Measurements from ENCODE around the gene ZNF414. TPM values are rescaled to one million over a fixed set of nuclear protein-coding genes. Genes with fewer than 3 reads are reported as not detected.

Gene ZNF414
- polyA plus RNA-seq, 4 donors = 6.5 to 28.2 (median 17.3) TPM

GRCh38 chr19:8485561-8486371 lies 28.2 kb downstream of the ZNF414 start:
- Histone ChIP-seq H3K4me1 (ENCODE audit: control insufficient read depth in 3 of 3, insufficient read depth in 2 of 3, low read depth in 1 of 3, low read length in 2 of 3) (no peaks in the 10 kb centered on the region), H3K9me3 (ENCODE audit: control insufficient read depth in 2 of 2, insufficient read depth in 1 of 2, low read depth in 1 of 2, low read length in 1 of 2) (no peaks in the 10 kb centered on the region), H3K4me3 (ENCODE audit: low read depth in 1 of 3, low read length in 3 of 3) (no peak overlapping the region), H3K27ac (ENCODE audit: low read depth in 1 of 3, low read length in 2 of 3) (no peak overlapping the region), H3K27me3 (ENCODE audit: control insufficient read depth in 3 of 3, insufficient read depth in 3 of 3, low read length in 3 of 3) (no peaks in the 10 kb centered on the region), H3K36me3 (ENCODE audit: control insufficient read depth in 3 of 3, insufficient read depth in 2 of 3, low read depth in 1 of 3, low read length in 3 of 3) (peaks cover 9 to 94% (median 34%) of the 10 kb centered on the region in 3 donors)
- DNase-seq = no peak
- no peak for FAIRE-seq
- 97 to 98% (median 98%) methylated on average over 61 to 62 of the region's 62 CpGs for WGBS, 3 donors

GRCh38 chr19:8484331-8484894 lies 29.6 kb downstream of the ZNF414 start:
- peak in 1 of 2 donors; percentile 39 for DNase-seq
- Histone ChIP-seq H3K36me3 (ENCODE audit: control insufficient read depth in 3 of 3, insufficient read depth in 2 of 3, low read depth in 1 of 3, low read length in 3 of 3) (peaks cover 9 to 93% (median 34%) of the 10 kb centered on the region in 3 donors), H3K27me3 (ENCODE audit: control insufficient read depth in 3 of 3, insufficient read depth in 3 of 3, low read length in 3 of 3) (no peaks in the 10 kb centered on the region), H3K4me3 (ENCODE audit: low read depth in 1 of 3, low read length in 3 of 3) (no peak overlapping the region), H3K4me1 (ENCODE audit: control insufficient read depth in 3 of 3, insufficient read depth in 2 of 3, low read depth in 1 of 3, low read length in 2 of 3) (no peaks in the 10 kb centered on the region), H3K27ac (ENCODE audit: low read depth in 1 of 3, low read length in 2 of 3) (no peak overlapping the region), H3K9me3 (ENCODE audit: control insufficient read depth in 2 of 2, insufficient read depth in 1 of 2, low read depth in 1 of 2, low read length in 1 of 2) (no peaks in the 10 kb centered on the region)
- WGBS, 3 donors = 80 to 86% (median 82%) methylated on average over 18 of the region's 18 CpGs
- no peak for FAIRE-seq

GRCh38 chr19:8483165-8483564 lies 30.8 kb downstream of the ZNF414 start:
- no peak for FAIRE-seq
- 90 to 93% (median 91%) methylated on average over 8 of the region's 8 CpGs for WGBS, 3 donors
- Histone ChIP-seq H3K27me3 (ENCODE audit: control insufficient read depth in 3 of 3, insufficient read depth in 3 of 3, low read length in 3 of 3) (no peaks in the 10 kb centered on the region), H3K4me3 (ENCODE audit: low read depth in 1 of 3, low read length in 3 of 3) (no peak overlapping the region), H3K9me3 (ENCODE audit: control insufficient read depth in 2 of 2, insufficient read depth in 1 of 2, low read depth in 1 of 2, low read length in 1 of 2) (no peaks in the 10 kb centered on the region), H3K36me3 (ENCODE audit: control insufficient read depth in 3 of 3, insufficient read depth in 2 of 3, low read depth in 1 of 3, low read length in 3 of 3) (peaks cover 12 to 94% (median 34%) of the 10 kb centered on the region in 3 donors), H3K4me1 (ENCODE audit: control insufficient read depth in 3 of 3, insufficient read depth in 2 of 3, low read depth in 1 of 3, low read length in 2 of 3) (no peaks in the 10 kb centered on the region), H3K27ac (ENCODE audit: low read depth in 1 of 3, low read length in 2 of 3) (no peak overlapping the region)
- DNase-seq = no peak

GRCh38 chr19:8482696-8483095 lies 31.3 kb downstream of the ZNF414 start:
- DNase-seq = no peak
- Histone ChIP-seq H3K36me3 (ENCODE audit: control insufficient read depth in 3 of 3, insufficient read depth in 2 of 3, low read depth in 1 of 3, low read length in 3 of 3) (peaks cover 12 to 92% (median 34%) of the 10 kb centered on the region in 3 donors), H3K27me3 (ENCODE audit: control insufficient read depth in 3 of 3, insufficient read depth in 3 of 3, low read length in 3 of 3) (no peaks in the 10 kb centered on the region), H3K4me1 (ENCODE audit: control insufficient read depth in 3 of 3, insufficient read depth in 2 of 3, low read depth in 1 of 3, low read length in 2 of 3) (no peaks in the 10 kb centered on the region), H3K27ac (ENCODE audit: low read depth in 1 of 3, low read length in 2 of 3) (no peak overlapping the region), H3K9me3 (ENCODE audit: control insufficient read depth in 2 of 2, insufficient read depth in 1 of 2, low read depth in 1 of 2, low read length in 1 of 2) (no peaks in the 10 kb centered on the region), H3K4me3 (ENCODE audit: low read depth in 1 of 3, low read length in 3 of 3) (no peak overlapping the region)
- WGBS, 3 donors = 92 to 95% (median 93%) methylated on average over 11 of the region's 11 CpGs
- no peak for FAIRE-seq

GRCh38 chr19:8481616-8482015 lies 32.4 kb downstream of the ZNF414 start:
- no peak for FAIRE-seq
- H3K9me3 ChIP-seq (ENCODE audit: control insufficient read depth in 2 of 2, insufficient read depth in 1 of 2, low read depth in 1 of 2, low read length in 1 of 2) = no peaks in the 10 kb centered on the region
- H3K4me3 ChIP-seq (ENCODE audit: low read depth in 1 of 3, low read length in 3 of 3) = no peak overlapping the region
- H3K27ac ChIP-seq (ENCODE audit: low read depth in 1 of 3, low read length in 2 of 3) = no peak overlapping the region
- WGBS, 3 donors = 86 to 88% (median 88%) methylated on average over 6 of the region's 6 CpGs
- no peaks in the 10 kb centered on the region for H3K27me3 ChIP-seq (ENCODE audit: control insufficient read depth in 3 of 3, insufficient read depth in 3 of 3, low read length in 3 of 3)
- peaks cover 12 to 89% (median 28%) of the 10 kb centered on the region in 3 donors for H3K36me3 ChIP-seq (ENCODE audit: control insufficient read depth in 3 of 3, insufficient read depth in 2 of 3, low read depth in 1 of 3, low read length in 3 of 3)
- no peak for DNase-seq
- H3K4me1 ChIP-seq (ENCODE audit: control insufficient read depth in 3 of 3, insufficient read depth in 2 of 3, low read depth in 1 of 3, low read length in 2 of 3) = no peaks in the 10 kb centered on the region

- Histone ChIP-seq H3K9me3 (ENCODE audit: control insufficient read depth in 2 of 2, insufficient read depth in 1 of 2, low read depth in 1 of 2, low read length in 1 of 2) (no peaks in the 10 kb centered on the region), H3K27ac (ENCODE audit: low read depth in 1 of 3, low read length in 2 of 3) (no peak overlapping the region), H3K4me1 (ENCODE audit: control insufficient read depth in 3 of 3, insufficient read depth in 2 of 3, low read depth in 1 of 3, low read length in 2 of 3) (no peaks in the 10 kb centered on the region), H3K27me3 (ENCODE audit: control insufficient read depth in 3 of 3, insufficient read depth in 3 of 3, low read length in 3 of 3) (no peaks in the 10 kb centered on the region), H3K4me3 (ENCODE audit: low read depth in 1 of 3, low read length in 3 of 3) (no peak overlapping the region), H3K36me3 (ENCODE audit: control insufficient read depth in 3 of 3, insufficient read depth in 2 of 3, low read depth in 1 of 3, low read length in 3 of 3) (peaks cover 12 to 89% (median 24%) of the 10 kb centered on the region in 3 donors)
- FAIRE-seq = no peak
- WGBS, 3 donors = 74 to 81% (median 75%) methylated on average over 11 of the region's 11 CpGs
- DNase-seq = no peak
These were observed 32.8 kb downstream of the ZNF414 start for GRCh38 chr19:8481201-8481600.

- DNase-seq (no peak), FAIRE-seq (no peak)
- H3K36me3 ChIP-seq (ENCODE audit: control insufficient read depth in 3 of 3, insufficient read depth in 2 of 3, low read depth in 1 of 3, low read length in 3 of 3) = peaks cover 14 to 84% (median 23%) of the 10 kb centered on the region in 3 donors
- no peaks in the 10 kb centered on the region for H3K4me1 ChIP-seq (ENCODE audit: control insufficient read depth in 3 of 3, insufficient read depth in 2 of 3, low read depth in 1 of 3, low read length in 2 of 3)
- no peak overlapping the region for H3K4me3 ChIP-seq (ENCODE audit: low read depth in 1 of 3, low read length in 3 of 3)
- 60 to 83% (median 82%) methylated on average over 3 of the region's 3 CpGs for WGBS, 3 donors
- no peaks in the 10 kb centered on the region for H3K9me3 ChIP-seq (ENCODE audit: control insufficient read depth in 2 of 2, insufficient read depth in 1 of 2, low read depth in 1 of 2, low read length in 1 of 2)
- no peaks in the 10 kb centered on the region for H3K27me3 ChIP-seq (ENCODE audit: control insufficient read depth in 3 of 3, insufficient read depth in 3 of 3, low read length in 3 of 3)
- no peak overlapping the region for H3K27ac ChIP-seq (ENCODE audit: low read depth in 1 of 3, low read length in 2 of 3)
These were observed 35.4 kb downstream of the ZNF414 start for GRCh38 chr19:8478598-8478997.

- WGBS, 3 donors = 67 to 83% (median 74%) methylated on average over 4 of the region's 4 CpGs
- no peaks in the 10 kb centered on the region for H3K9me3 ChIP-seq (ENCODE audit: control insufficient read depth in 2 of 2, insufficient read depth in 1 of 2, low read depth in 1 of 2, low read length in 1 of 2)
- FAIRE-seq (no peak), DNase-seq (no peak)
- no peaks in the 10 kb centered on the region for H3K4me1 ChIP-seq (ENCODE audit: control insufficient read depth in 3 of 3, insufficient read depth in 2 of 3, low read depth in 1 of 3, low read length in 2 of 3)
- H3K27ac ChIP-seq (ENCODE audit: low read depth in 1 of 3, low read length in 2 of 3) = no peak overlapping the region
- peaks cover 15 to 83% (median 20%) of the 10 kb centered on the region in 3 donors for H3K36me3 ChIP-seq (ENCODE audit: control insufficient read depth in 3 of 3, insufficient read depth in 2 of 3, low read depth in 1 of 3, low read length in 3 of 3)
- H3K4me3 ChIP-seq (ENCODE audit: low read depth in 1 of 3, low read length in 3 of 3) = no peak overlapping the region
- H3K27me3 ChIP-seq (ENCODE audit: control insufficient read depth in 3 of 3, insufficient read depth in 3 of 3, low read length in 3 of 3) = no peaks in the 10 kb centered on the region
These were observed 36.1 kb downstream of the ZNF414 start for GRCh38 chr19:8477889-8478288.

Measured in small intestine (tissue), 7 donors.